CD4-positive, alpha-beta T cell (primary cell): Measurements from ENCODE around the gene SLC7A11. TPM values are rescaled to one million over a fixed set of nuclear protein-coding genes. Genes with fewer than 3 reads are reported as not detected.

Source experiments
- ATAC-seq: fragments of 200-7000 bp; cut with Tn5 transposase; one replicate; pipeline ENCODE4 v1.10.0; 2022; ENCODE audit warnings: mild to moderate bottlenecking; ENCODE audit not compliant: poor library complexity
- CTCF ChIA-PET: fragments of 350-600 bp; sonication (Branson Sonifier 250); formaldehyde crosslinking; loops from one replicate; lab custom pipeline; 2021; ENCODE audit warnings: antibody characterized with exemption, inconsistent platforms; lab: Charles Lee
- POLR2A ChIA-PET: fragments of 350-600 bp; sonication (Branson Sonifier 250); formaldehyde crosslinking; loops from one replicate; lab custom pipeline; 2021; ENCODE audit warnings: antibody characterized with exemption, inconsistent platforms; lab: Charles Lee
- DNase-seq, 14 experiments: peaks; one replicate each; pipeline ENCODE4 v3.0.0-alpha.2; 2013 to 2020; ENCODE audit warnings: mixed read lengths in 2 of 14
- H3K27ac ChIP-seq, 2 donors: one replicate each; pipeline versions ENCODE4 v1.5.1 to v1.7.0; 2013; ENCODE audit warnings: low read length in 2 of 2, low read depth in 1 of 2, mild to moderate bottlenecking in 1 of 2
- H3K27me3 ChIP-seq, 2 experiments: 1 replicate in 1 of 2; 2 replicates in 1 of 2; pipeline versions ENCODE4 v1.6.1 to v1.7.0; 2013; ENCODE audit warnings: low read length in 2 of 2, control low read depth in 1 of 2, mild to moderate bottlenecking in 1 of 2, moderate library complexity in 1 of 2; ENCODE audit not compliant: insufficient read depth in 2 of 2, control insufficient read depth in 1 of 2
- H3K36me3 ChIP-seq: one replicate; pipeline ENCODE4 v1.6.1; 2013; ENCODE audit warnings: low read length, control low read depth; ENCODE audit not compliant: insufficient read depth
- H3K4me1 ChIP-seq: one replicate; pipeline ENCODE4 v1.6.1; 2013; ENCODE audit warnings: low read length, control low read depth; ENCODE audit not compliant: insufficient read depth
- H3K4me3 ChIP-seq: one replicate; pipeline ENCODE4 v1.5.1; 2013; ENCODE audit warnings: mild to moderate bottlenecking, low read length, moderate library complexity
- H3K9me3 ChIP-seq, 2 experiments: 1 replicate in 1 of 2; 2 replicates in 1 of 2; pipeline versions ENCODE4 v1.6.1 to v1.7.0; 2013; ENCODE audit warnings: low read length in 2 of 2, mild to moderate bottlenecking in 2 of 2, control low read depth in 1 of 2, moderate library complexity in 1 of 2; ENCODE audit not compliant: control insufficient read depth in 1 of 2, insufficient read depth in 1 of 2
- H3K27ac Mint-ChIP-seq: one replicate; pipeline ENCODE4 v1.8.0; 2020; ENCODE audit warnings: mixed read lengths
- H3K27me3 Mint-ChIP-seq: one replicate; pipeline ENCODE4 v1.8.0; 2021; ENCODE audit warnings: mixed read lengths
- H3K36me3 Mint-ChIP-seq: one replicate; pipeline ENCODE4 v1.8.0; 2021; ENCODE audit warnings: low read depth, mixed read lengths
- H3K4me1 Mint-ChIP-seq: one replicate; pipeline ENCODE4 v1.8.0; 2021; ENCODE audit warnings: low read depth, mixed read lengths
- H3K4me3 Mint-ChIP-seq: one replicate; pipeline ENCODE4 v1.8.0; 2020; ENCODE audit warnings: mild to moderate bottlenecking, mixed read lengths
- H3K9me3 Mint-ChIP-seq: one replicate; pipeline ENCODE4 v1.8.0; 2020; ENCODE audit warnings: mixed read lengths
- intact Hi-C, 2 experiments: fragments of 100-400 bp; cut with DNase I in 1 of 2; cut with micrococcal nuclease in 1 of 2; formaldehyde crosslinking; loops; one replicate each; pipeline versions ENCODE4 v1.15.1 to v1.9.0; 2023 to 2025; cut with DNase I, micrococcal nuclease
- total RNA-seq, 174 experiments: library from RNA in 2 of 174; stranded (reverse) in 2 of 174; gene quantifications; one replicate each; pipeline ENCODE4 v1.2.3 and lab custom pipeline; 2021 to 2026
- TF ChIP-seq, protein P1 (sequence below): fragments of 200-600 bp; IDR thresholded peaks from one replicate; pipeline ENCODE4 v1.8.0; 2022; ENCODE audit warnings: antibody characterized with exemption, mild to moderate bottlenecking

Gene SLC7A11
- total RNA-seq, 2 experiments from 2014 or later, result 0.03 TPM; not detected in 1

GRCh38 chr4:138224614-138225013, 17.5 kb downstream of the SLC7A11 start:
- H3K27ac Mint-ChIP-seq, result no peak overlapping the region
- ATAC-seq (no peak), DNase-seq (no peak)
- intact Hi-C loops, result no loop called here
- peaks cover 0 to 4% of the 10 kb centered on the region in 2 experiments for H3K9me3 ChIP-seq
- H3K36me3 Mint-ChIP-seq, result no peaks in the 10 kb centered on the region
- no peak overlapping the region for H3K4me3 ChIP-seq
- H3K4me1 Mint-ChIP-seq, result no peaks in the 10 kb centered on the region
- H3K27me3 Mint-ChIP-seq, result no peaks in the 10 kb centered on the region
- H3K4me1 ChIP-seq, result no peaks in the 10 kb centered on the region
- H3K27me3 ChIP-seq, result no peaks in the 10 kb centered on the region
- H3K36me3 ChIP-seq, result no peaks in the 10 kb centered on the region
- no peaks in the 10 kb centered on the region for H3K9me3 Mint-ChIP-seq
- no peak overlapping the region for H3K4me3 Mint-ChIP-seq
- no peak overlapping the region for H3K27ac ChIP-seq
- ChIA-PET CTCF (no interaction called here), POLR2A (no interaction called here)
- TF ChIP-seq, protein P1, sequence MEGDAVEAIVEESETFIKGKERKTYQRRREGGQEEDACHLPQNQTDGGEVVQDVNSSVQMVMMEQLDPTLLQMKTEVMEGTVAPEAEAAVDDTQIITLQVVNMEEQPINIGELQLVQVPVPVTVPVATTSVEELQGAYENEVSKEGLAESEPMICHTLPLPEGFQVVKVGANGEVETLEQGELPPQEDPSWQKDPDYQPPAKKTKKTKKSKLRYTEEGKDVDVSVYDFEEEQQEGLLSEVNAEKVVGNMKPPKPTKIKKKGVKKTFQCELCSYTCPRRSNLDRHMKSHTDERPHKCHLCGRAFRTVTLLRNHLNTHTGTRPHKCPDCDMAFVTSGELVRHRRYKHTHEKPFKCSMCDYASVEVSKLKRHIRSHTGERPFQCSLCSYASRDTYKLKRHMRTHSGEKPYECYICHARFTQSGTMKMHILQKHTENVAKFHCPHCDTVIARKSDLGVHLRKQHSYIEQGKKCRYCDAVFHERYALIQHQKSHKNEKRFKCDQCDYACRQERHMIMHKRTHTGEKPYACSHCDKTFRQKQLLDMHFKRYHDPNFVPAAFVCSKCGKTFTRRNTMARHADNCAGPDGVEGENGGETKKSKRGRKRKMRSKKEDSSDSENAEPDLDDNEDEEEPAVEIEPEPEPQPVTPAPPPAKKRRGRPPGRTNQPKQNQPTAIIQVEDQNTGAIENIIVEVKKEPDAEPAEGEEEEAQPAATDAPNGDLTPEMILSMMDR, result no peak

DNA sequence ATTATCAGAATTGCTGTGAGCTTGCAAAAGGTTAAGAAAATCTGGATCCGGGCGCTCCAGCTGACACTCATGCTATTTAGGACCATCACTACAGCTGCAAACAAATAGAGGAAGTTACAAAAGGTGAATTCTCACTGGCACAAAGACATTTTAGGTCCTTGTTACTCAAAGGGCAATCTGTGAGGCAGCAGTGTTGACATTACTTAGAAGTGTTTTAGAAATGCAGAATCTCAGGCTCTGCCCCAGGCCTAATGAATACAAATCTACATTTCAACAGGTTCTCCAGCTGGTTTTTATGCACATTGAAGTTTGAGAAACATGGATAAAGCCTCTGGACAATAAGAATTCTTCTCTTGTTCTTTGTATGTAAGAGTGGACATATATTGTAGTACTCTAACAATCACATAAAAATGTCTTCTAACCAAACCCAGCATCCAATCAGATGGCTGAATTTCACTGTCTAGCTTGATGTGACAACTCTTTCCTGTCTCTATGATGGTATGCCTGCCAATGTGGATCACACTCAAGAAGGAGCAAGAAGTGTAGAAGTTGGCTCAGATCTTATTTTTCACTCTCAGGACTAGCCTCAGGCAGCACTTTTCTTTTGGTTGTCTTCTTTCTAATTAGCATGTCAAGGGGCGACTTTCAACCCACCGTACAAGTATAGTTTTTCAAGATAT, 18.8 kb downstream of the SLC7A11 start:
- no peak overlapping the region for H3K4me3 Mint-ChIP-seq
- Histone ChIP-seq H3K27me3 (no peaks in the 10 kb centered on the region), H3K9me3 (peaks cover 0 to 2% of the 10 kb centered on the region in 2 experiments), H3K27ac (no peak overlapping the region), H3K4me1 (no peaks in the 10 kb centered on the region), H3K4me3 (no peak overlapping the region), H3K36me3 (no peaks in the 10 kb centered on the region)
- no peak overlapping the region for H3K27ac Mint-ChIP-seq
- H3K27me3 Mint-ChIP-seq, result no peaks in the 10 kb centered on the region
- POLR2A ChIA-PET, result no interaction called here
- TF ChIP-seq, protein P1, result no peak
- CTCF ChIA-PET, result no interaction called here
- no peaks in the 10 kb centered on the region for H3K36me3 Mint-ChIP-seq
- no peak for ATAC-seq
- no peak for DNase-seq
- no peaks in the 10 kb centered on the region for H3K4me1 Mint-ChIP-seq
- intact Hi-C loops, result no loop called here
- H3K9me3 Mint-ChIP-seq, result no peaks in the 10 kb centered on the region

GRCh38 chr4:138222046-138222445, 20.1 kb downstream of the SLC7A11 start:
- no peaks in the 10 kb centered on the region for H3K9me3 ChIP-seq
- ChIA-PET CTCF (no interaction called here), POLR2A (no interaction called here)
- H3K4me1 ChIP-seq, result no peaks in the 10 kb centered on the region
- TF ChIP-seq, protein P1, result no peak
- Mint-ChIP-seq H3K4me1 (no peaks in the 10 kb centered on the region), H3K27me3 (no peaks in the 10 kb centered on the region), H3K9me3 (no peaks in the 10 kb centered on the region), H3K36me3 (no peaks in the 10 kb centered on the region), H3K4me3 (no peak overlapping the region), H3K27ac (no peak overlapping the region)
- DNase-seq (no peak), ATAC-seq (no peak)
- H3K4me3 ChIP-seq, result no peak overlapping the region
- no peaks in the 10 kb centered on the region for H3K27me3 ChIP-seq
- intact Hi-C loops, result no loop called here
- no peak overlapping the region for H3K27ac ChIP-seq
- no peaks in the 10 kb centered on the region for H3K36me3 ChIP-seq
